NCI-H2081 (cell line): Measurements from ENCODE around the gene TCF21.

Experiments used
- DNase-seq, 2 experiments: peaks; one replicate each; lab custom pipeline; 2025; lab: John Stamatoyannopoulos, UW

The TCF21 gene

GRCh38 chr6:133889557-133890403 lies 867 bp downstream of the TCF21 start:
- no peak for DNase-seq

DNA sequence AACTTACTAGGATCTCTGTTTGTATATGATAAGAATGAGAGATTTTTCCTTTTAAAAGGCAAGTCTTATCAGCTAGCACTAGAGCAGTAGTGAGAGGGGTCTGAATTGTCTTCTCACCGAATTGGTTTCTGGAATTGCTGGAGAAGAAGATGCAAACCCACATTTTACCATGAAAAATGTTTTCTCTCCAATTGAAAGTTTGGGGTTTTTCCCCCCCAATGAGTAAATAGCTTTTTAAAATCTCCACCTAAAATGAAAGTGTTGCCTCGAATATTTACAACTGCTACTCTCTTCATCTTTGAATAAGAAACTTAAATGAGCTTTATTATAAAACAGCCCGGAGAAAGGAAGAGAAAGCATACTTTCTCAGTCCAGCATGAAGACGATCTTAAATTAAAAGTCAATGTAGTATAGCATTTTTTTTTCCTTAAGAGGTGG lies 1.8 kb downstream of the TCF21 start:
- no peak for DNase-seq

- DNase-seq, result peak; percentile 36 to 57
These were observed 2.4 kb downstream of the TCF21 start for GRCh38 chr6:133891149-133891926.

DNA sequence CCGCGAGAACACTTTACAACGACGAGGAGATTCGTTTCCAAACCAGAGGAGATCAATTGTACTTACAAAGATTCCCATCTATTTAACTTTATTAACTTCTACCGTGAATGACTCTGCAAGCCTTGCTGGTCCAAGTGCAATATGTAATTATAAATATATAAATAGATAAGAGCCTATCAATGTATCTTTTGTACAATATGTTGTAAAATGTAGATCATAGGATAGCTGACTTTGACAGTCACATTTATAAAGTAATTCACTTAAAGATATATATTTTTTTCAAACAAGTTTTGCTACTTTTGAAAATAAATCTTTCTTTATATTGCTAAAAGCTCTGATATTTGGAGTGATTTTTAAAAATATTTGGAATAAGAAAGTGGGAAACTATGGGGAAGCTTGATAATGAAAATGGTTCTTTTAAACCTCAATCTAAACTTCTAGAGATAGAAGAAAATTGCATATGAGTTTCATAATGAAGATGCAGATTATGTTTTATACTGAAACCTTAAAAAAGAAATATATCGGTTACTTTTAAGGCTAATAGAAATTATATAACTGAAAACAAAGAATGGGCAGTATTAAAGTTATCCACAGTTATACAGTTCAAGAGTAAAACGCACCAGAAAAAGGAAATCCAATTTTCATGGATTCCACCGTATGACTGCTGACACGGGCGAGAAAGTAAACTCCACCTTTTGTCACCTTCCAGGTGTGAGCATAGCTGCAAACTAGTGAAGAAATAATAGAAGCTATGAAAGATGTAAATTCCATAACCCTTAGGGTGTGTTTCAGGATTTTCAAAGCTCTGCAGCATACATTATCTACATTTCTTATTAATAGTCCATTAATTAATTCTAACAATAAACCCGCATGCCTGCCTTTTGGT lies 3.3 kb downstream of the TCF21 start:
- DNase-seq, result no peak

- DNase-seq, result no peak
These were observed 4.1 kb downstream of the TCF21 start for GRCh38 chr6:133892813-133893691.

- DNase-seq, result no peak
These were observed 5.0 kb downstream of the TCF21 start for GRCh38 chr6:133893946-133894345.

DNA sequence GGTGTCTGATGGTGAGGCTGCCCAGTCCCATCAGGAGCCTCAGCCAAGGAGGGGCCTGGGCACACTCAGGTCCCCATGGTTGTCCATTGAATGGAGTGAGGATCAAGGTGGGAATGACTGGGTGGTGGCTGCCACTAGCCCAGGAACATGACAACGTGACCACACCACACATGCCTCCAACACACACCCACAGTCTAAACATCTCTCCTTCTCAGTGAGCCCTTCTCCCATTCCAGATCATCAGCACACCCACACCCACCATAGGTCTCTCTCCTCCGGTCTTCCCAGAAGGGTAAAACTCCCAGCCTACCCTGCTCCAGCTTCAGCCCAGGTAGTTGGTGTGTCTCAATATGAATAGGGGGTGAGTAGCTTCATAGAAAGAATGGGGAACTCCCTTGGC lies 5.5 kb downstream of the TCF21 start:
- no peak for DNase-seq

DNA sequence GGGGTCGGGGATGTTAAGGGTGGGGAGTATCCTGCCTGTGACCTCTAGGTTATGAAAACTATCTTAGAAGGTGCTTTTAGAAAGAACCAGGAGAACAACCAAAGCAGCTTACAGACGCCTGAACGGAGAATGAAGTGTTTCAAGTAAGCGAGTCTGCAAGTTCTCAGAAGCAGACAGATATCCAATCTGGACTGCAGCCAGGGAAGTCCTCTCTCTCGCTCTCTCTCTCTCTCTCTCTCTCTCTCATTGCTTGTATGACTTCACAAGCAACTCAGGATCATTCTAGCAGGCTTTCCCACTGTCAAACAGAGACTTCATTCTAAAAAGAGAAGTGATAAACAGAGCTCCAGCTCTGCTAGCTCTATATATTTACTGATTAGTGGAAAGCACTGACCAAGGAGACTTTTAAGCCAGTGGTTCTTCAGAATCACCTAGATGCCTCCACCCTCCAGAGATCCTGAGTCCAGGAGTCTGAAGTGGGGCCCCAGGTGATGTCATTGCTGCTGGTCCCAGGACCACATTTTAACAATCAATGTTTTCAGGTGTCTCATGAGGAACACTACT lies 6.0 kb downstream of the TCF21 start:
- DNase-seq, result no peak

DNA sequence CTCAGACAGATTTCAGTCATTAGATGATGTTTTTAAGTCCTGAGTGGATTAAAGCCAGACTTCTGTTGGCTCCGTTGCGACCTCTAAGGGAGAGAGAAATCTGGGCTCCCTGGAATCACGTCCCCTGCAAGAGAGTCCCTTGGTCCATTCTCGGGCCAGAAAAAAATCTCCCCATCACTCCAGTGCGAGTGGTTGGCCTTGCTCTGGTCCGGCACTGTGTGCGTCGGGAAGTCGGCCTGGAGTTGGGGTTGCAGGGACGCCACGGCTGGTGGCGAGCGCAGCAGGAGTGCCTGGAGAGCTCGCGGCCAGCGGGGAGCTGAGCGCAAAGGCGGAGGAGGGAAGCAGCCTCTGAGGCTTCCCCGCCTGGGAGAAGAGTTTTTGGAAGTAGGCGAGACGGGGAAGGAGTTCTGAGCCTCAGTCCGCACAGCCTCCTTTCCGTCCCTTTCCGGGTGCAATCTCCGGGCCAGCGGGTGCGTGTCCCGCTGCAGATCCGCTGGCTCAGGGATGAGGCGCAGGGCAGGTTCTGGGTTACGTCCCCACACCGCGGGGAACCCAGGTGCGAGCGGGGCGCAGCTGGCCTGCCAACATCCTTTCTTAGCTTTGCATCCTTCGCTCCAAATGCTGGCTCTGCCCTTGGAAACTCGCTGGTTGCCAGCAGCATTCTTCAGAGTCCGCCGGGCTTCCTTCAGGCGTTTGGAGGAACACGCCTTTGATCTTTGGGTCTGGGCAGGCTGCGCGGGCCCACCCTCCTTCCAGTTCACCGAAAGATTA lies 6.8 kb downstream of the TCF21 start:
- DNase-seq, result no peak

- DNase-seq, result no peak
These were observed 7.4 kb downstream of the TCF21 start for GRCh38 chr6:133896344-133896721.

- DNase-seq, result no peak
These were observed 9.3 kb downstream of the TCF21 start for GRCh38 chr6:133898263-133898662.

GRCh38 chr6:133899556-133899955 lies 10.6 kb downstream of the TCF21 start:
- DNase-seq, result no peak

DNA sequence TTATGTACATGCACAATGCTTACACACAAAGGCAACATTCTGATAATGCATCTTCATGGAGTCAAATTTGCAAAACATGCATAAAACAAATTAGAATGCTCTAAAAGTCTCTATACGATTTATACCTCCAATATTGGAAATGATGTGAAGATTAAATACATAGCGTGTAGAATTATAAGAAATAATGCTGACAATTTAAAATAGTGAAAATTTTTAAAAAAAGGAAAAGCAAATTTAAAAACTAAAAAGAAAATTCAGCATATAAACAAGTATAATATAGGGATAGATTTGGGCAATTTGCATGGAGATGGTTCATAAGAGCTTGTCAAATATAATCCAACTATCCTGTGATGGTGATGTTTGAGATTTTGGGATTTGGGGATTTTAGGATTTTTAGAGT lies 14.9 kb downstream of the TCF21 start:
- DNase-seq, result no peak

DNA sequence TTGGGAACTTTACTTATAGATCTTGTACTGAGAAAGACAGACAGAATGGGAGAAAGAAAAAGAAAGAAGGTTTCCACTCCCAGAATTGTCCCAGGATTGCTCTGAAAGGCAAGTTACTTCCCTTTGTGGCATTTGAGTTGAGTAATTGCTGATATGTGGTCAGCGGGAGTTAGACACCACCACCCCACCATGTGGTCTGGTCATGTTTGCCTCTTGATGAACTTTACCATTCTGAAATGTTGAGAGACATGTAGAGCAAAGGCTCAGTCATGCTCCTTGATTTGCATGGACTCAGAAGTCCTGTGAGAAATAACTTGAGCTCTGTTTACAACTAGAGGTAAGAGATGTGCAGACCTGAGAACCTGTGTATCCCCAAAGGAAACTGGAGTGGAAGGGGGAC lies 17.1 kb downstream of the TCF21 start:
- DNase-seq, result no peak

- DNase-seq, result peak; percentile 87 to 88
These were observed 27.8 kb downstream of the TCF21 start for GRCh38 chr6:133916650-133917151.

- DNase-seq, result no peak
These were observed 28.9 kb downstream of the TCF21 start for GRCh38 chr6:133917781-133918180.

- DNase-seq, result peak in 1 of 2 experiments; percentile 2
These were observed 29.5 kb downstream of the TCF21 start for GRCh38 chr6:133918208-133918930.

DNA sequence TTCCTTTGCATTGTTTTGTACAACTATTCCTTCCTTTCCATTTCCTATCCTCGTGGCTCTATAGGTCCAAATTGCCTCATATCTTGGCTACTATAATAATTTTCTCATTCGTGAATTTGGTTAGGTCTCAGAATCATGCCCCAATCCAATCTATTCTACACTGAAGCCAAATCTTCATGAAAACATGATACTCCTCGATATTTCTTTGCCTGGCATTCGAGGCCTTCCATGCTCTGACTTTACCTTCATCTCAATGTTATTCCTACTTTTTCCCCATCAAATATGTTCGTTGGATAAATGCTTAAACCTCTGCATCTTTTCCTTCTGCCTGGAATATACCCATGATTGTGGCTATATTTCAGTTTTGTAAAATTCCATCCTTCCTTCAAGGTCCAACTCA lies 30.4 kb downstream of the TCF21 start:
- no peak for DNase-seq

GRCh38 chr6:133921249-133921859 lies 32.4 kb downstream of the TCF21 start:
- DNase-seq, result peak; percentile 75 to 78
